Sciatic nerve (tissue), 2 donors: Measurements from ENCODE around the gene PDCD4. TPM values are rescaled to one million over a fixed set of nuclear protein-coding genes. Genes with fewer than 3 reads are reported as not detected.
A peak's percentile ranks its signal among the peaks of the same experiment; 100 is the strongest.
"Not testable (repeated sequence)": the region's sequence is repeated elsewhere in the genome, so short reads cannot be mapped to it uniquely, and the experiment has no call there.

Experiments used
- ATAC-seq: fragments of 200-7000 bp; cut with Tn5 transposase; one replicate; pipeline ENCODE4 v1.9.1; 2020; ENCODE audit warnings: mild to moderate bottlenecking, moderate library complexity
- DNase-seq: peaks from one replicate; pipeline ENCODE4 v3.0.0-alpha.2; 2020; ENCODE audit warnings: low spot score
- intact Hi-C: fragments of 100-400 bp; cut with DNase I; formaldehyde crosslinking; loops from one replicate; pipeline ENCODE4 v1.14.2; 2022
- total RNA-seq: library from RNA; stranded (reverse); fragmentation: NEBNext Ultra II Directional; extraction: Animal tissue kit (Norgen Biotek cat#: 25700); gene quantifications from one replicate; pipeline ENCODE4 v1.2.1, GENCODE V29; 2021
- donor health status: DM: no; HTN: no; CAD: no.
- donor health status: DM: no; HTN: no; CAD: no.

The PDCD4 gene
- total RNA-seq, 1 donor from 2014 or later = 124 TPM

- intact Hi-C loops = no loop called here
- DNase-seq (no peak), ATAC-seq (peak; percentile 68)
Observed at GRCh38 chr10:110859206-110859972, 12.3 kb upstream of the PDCD4 start.

- ATAC-seq (peak; percentile 88), DNase-seq (no peak)
- intact Hi-C loops = no loop called here
Observed at GRCh38 chr10:110859973-110860376, 11.8 kb upstream of the PDCD4 start.

GRCh38 chr10:110860576-110861241 is 11.0 kb upstream of the PDCD4 start:
- no peak for DNase-seq
- intact Hi-C loops = no loop called here
- ATAC-seq = no peak

GRCh38 chr10:110861476-110861875 is 10.3 kb upstream of the PDCD4 start:
- ATAC-seq = no peak
- intact Hi-C loops = no loop called here
- no peak for DNase-seq

- ATAC-seq = no peak
Observed at GRCh38 chr10:110861930-110862649, 9.6 kb upstream of the PDCD4 start.

GRCh38 chr10:110862961-110863360 is 8.8 kb upstream of the PDCD4 start:
- ATAC-seq = no peak
- no peak for DNase-seq
- intact Hi-C loops = no loop called here

More at GRCh38 chr10:110861930-110862649, 9.6 kb upstream of the PDCD4 start:
- DNase-seq = no peak
- intact Hi-C loops = no loop called here

- DNase-seq (no peak), ATAC-seq (no peak)
- intact Hi-C loops = no loop called here
Observed at GRCh38 chr10:110863361-110863760, 8.4 kb upstream of the PDCD4 start.

- intact Hi-C loops = no loop called here
- DNase-seq = no peak
- ATAC-seq = no peak
Observed at GRCh38 chr10:110863956-110864355, 7.8 kb upstream of the PDCD4 start.

GRCh38 chr10:110864662-110865140 is 7.0 kb upstream of the PDCD4 start:
- no peak for DNase-seq
- peak; percentile 33 for ATAC-seq
- intact Hi-C loops = no loop called here

GRCh38 chr10:110865186-110865808 is 6.4 kb upstream of the PDCD4 start:
- DNase-seq = no peak
- peak; percentile 58 for ATAC-seq
- intact Hi-C loops = no loop called here

- intact Hi-C loops = no loop called here
- ATAC-seq (no peak), DNase-seq (no peak)
Observed at GRCh38 chr10:110865809-110866482, 5.8 kb upstream of the PDCD4 start.

- DNase-seq, intact Hi-C loops, ATAC-seq: not testable (repeated sequence)
Observed at GRCh38 chr10:110867011-110867806, 4.5 kb upstream of the PDCD4 start.

GRCh38 chr10:110867807-110868465 is 3.8 kb upstream of the PDCD4 start:
- intact Hi-C loops = no loop called here
- DNase-seq (no peak), ATAC-seq (no peak)

GRCh38 chr10:110868981-110869380 is 2.7 kb upstream of the PDCD4 start:
- ATAC-seq = no peak
- intact Hi-C loops = no loop called here
- no peak for DNase-seq

GRCh38 chr10:110870823-110871297 is 868 bp upstream of the PDCD4 start:
- DNase-seq = no peak
- peak; percentile 0 for ATAC-seq
- intact Hi-C loops = no loop called here

- intact Hi-C loops = no loop called here
- DNase-seq (peak; percentile 86), ATAC-seq (peak; percentile 63)
Observed at GRCh38 chr10:110872145-110872983, 636 bp downstream of the PDCD4 start.
